Measurements from ENCODE around the gene ANAPC1. TPM values are rescaled to one million over a fixed set of nuclear protein-coding genes. Genes with fewer than 3 reads are reported as not detected.
A peak's percentile ranks its signal among the peaks of the same experiment; 100 is the strongest.
"Not testable (repeated sequence)": the region's sequence is repeated elsewhere in the genome, so short reads cannot be mapped to it uniquely, and the experiment has no call there.

ANAPC1 gene
- total and polyA plus RNA-seq, 9 donors: 15.9 to 24.0 (median 18.2) TPM

- DNase-seq: no peak
- H3K4me1 ChIP-seq (ENCODE audit: control insufficient read depth, insufficient read depth, low read length): peaks cover 7% of the 10 kb centered on the region
- H3K36me3 ChIP-seq (ENCODE audit: control insufficient read depth, insufficient read depth, low read length): peaks cover 3% of the 10 kb centered on the region
Measured at GRCh38 chr2:111884592-111884964, 585 bp upstream of the ANAPC1 start.

DNA sequence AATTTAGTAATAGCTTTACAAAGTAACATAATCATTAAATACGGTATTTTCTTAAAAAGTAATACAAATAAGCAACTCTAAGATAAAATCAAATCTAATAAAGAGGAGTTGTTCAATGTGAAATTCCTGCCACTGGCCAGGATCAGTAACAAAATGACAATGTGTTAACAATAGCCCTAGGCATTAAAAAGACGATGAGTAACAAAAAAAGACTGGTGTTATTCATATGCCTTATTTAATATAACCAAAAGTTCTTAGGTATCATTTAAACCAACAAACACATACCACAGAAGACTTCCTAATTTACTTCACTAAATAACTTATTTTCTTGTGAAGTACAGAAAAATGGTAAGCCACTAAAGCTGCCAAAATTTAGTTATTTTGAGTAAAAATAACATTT is 11.2 kb downstream of the ANAPC1 start:
- not testable (repeated sequence) for H3K4me1 ChIP-seq (ENCODE audit: control insufficient read depth, insufficient read depth, low read length); H3K27ac ChIP-seq (ENCODE audit: low read length); H3K9me3 ChIP-seq (replicated peaks; ENCODE audit: control insufficient read depth, low read depth, low read length); H3K4me3 ChIP-seq (ENCODE audit: low read length); DNase-seq; H3K27me3 ChIP-seq (ENCODE audit: control insufficient read depth, insufficient read depth, low read length); H3K36me3 ChIP-seq (ENCODE audit: control insufficient read depth, insufficient read depth, low read length)
- WGBS (ENCODE audit: insufficient coverage): no CpG with 5 or more reads among the region's 2 CpGs

More at GRCh38 chr2:111884592-111884964, 585 bp upstream of the ANAPC1 start:
- WGBS (ENCODE audit: insufficient coverage): 10% methylated on average over 10 of the region's 11 CpGs
- no peaks in the 10 kb centered on the region for H3K27me3 ChIP-seq (ENCODE audit: control insufficient read depth, insufficient read depth, low read length)
- H3K9me3 ChIP-seq (replicated peaks; ENCODE audit: control insufficient read depth, low read depth, low read length): no peaks in the 10 kb centered on the region
- H3K4me3 ChIP-seq (ENCODE audit: low read length): peak overlapping the region; percentile 82
- peak overlapping the region; percentile 88 for H3K27ac ChIP-seq (ENCODE audit: low read length)

GRCh38 chr2:111865124-111865523 is 18.9 kb downstream of the ANAPC1 start:
- H3K36me3 ChIP-seq (ENCODE audit: control insufficient read depth, insufficient read depth, low read length); H3K27ac ChIP-seq (ENCODE audit: low read length); DNase-seq; H3K4me3 ChIP-seq (ENCODE audit: low read length); H3K4me1 ChIP-seq (ENCODE audit: control insufficient read depth, insufficient read depth, low read length); H3K9me3 ChIP-seq (replicated peaks; ENCODE audit: control insufficient read depth, low read depth, low read length); H3K27me3 ChIP-seq (ENCODE audit: control insufficient read depth, insufficient read depth, low read length): not testable (repeated sequence)
- no CpG with 5 or more reads among the region's 3 CpGs for WGBS (ENCODE audit: insufficient coverage)

GRCh38 chr2:111860005-111860404 is 24.0 kb downstream of the ANAPC1 start:
- H3K4me1 ChIP-seq (ENCODE audit: control insufficient read depth, insufficient read depth, low read length); H3K9me3 ChIP-seq (replicated peaks; ENCODE audit: control insufficient read depth, low read depth, low read length); DNase-seq; H3K36me3 ChIP-seq (ENCODE audit: control insufficient read depth, insufficient read depth, low read length); H3K27me3 ChIP-seq (ENCODE audit: control insufficient read depth, insufficient read depth, low read length); H3K4me3 ChIP-seq (ENCODE audit: low read length); H3K27ac ChIP-seq (ENCODE audit: low read length): not testable (repeated sequence)
- WGBS (ENCODE audit: insufficient coverage): no CpG with 5 or more reads among the region's 3 CpGs

DNA sequence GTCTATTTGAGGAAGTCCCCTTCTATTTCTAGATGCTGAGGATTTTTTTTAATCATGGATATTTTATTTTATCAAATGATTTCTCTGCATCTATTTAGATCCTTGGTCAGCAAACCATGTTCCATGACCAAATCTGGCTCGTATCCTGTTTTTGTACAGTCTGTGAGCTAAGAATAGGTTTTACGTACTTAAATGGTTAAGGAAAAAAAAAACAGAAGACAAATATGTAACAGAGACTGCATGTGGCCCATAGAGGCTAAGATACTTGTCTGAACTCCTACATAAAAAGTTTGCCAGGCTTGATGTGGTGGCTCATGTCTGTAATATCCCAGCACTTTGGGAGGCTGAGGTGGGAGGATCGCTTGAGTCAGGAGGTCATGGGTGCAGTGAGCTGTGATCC is 31.4 kb downstream of the ANAPC1 start:
- not testable (repeated sequence) for H3K9me3 ChIP-seq (replicated peaks; ENCODE audit: control insufficient read depth, low read depth, low read length); H3K27ac ChIP-seq (ENCODE audit: low read length); H3K4me1 ChIP-seq (ENCODE audit: control insufficient read depth, insufficient read depth, low read length); H3K36me3 ChIP-seq (ENCODE audit: control insufficient read depth, insufficient read depth, low read length); H3K4me3 ChIP-seq (ENCODE audit: low read length); H3K27me3 ChIP-seq (ENCODE audit: control insufficient read depth, insufficient read depth, low read length)
- no CpG with 5 or more reads among the region's 3 CpGs for WGBS (ENCODE audit: insufficient coverage)
- DNase-seq: peak; percentile 12

DNA sequence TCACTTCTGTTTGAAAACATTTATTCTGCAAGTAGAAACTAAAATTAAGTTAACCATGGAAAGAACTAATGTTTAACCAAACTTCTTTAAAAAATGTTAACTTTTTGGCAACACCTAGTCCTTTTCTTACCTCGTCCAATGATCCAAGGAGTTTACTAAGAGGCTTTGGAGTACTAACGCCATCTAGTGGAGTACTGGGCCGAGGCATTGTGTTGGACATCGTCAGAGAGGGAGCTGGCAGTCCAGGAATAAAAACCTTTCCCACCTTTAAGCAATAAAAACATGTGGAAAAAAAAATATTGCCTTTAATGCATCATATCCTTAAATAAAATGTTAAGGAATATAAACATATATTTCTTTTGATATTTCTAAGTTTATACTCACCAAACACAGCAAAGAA is 33.3 kb downstream of the ANAPC1 start:
- H3K36me3 ChIP-seq (ENCODE audit: control insufficient read depth, insufficient read depth, low read length); DNase-seq; H3K27me3 ChIP-seq (ENCODE audit: control insufficient read depth, insufficient read depth, low read length); H3K4me3 ChIP-seq (ENCODE audit: low read length); H3K27ac ChIP-seq (ENCODE audit: low read length); H3K4me1 ChIP-seq (ENCODE audit: control insufficient read depth, insufficient read depth, low read length); H3K9me3 ChIP-seq (replicated peaks; ENCODE audit: control insufficient read depth, low read depth, low read length): not testable (repeated sequence)
- no CpG with 5 or more reads among the region's 4 CpGs for WGBS (ENCODE audit: insufficient coverage)

DNA sequence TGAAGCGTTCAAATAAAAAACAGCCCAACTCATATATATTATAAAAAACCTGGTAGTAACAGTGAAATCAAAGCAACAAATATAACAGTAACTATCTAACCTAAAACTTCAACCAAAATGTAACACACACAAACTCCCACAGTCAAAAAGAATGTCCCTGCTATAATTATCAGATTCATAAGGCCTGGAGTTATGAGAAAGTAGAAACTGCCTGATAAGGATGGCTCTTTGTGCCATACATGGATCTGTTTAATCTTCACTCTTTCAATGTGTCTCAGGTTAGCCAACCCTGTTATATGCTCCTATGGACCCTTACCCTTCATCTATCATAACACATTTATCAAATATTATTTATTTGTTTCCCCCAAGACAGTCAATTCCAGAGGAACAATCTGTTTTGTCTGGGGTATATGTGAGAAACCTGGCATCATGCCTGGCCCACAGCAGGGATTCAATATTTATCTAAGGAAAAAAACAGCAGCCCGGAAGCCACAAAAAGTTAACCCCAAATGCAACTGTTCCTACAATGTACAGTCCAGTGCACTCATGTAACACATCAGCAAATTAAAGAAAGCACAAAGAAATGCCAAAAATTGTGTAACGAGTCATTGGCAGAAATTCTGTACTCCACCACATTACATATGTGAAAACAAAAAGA is 44.2 kb downstream of the ANAPC1 start:
- H3K9me3 ChIP-seq (replicated peaks; ENCODE audit: control insufficient read depth, low read depth, low read length); DNase-seq; H3K27me3 ChIP-seq (ENCODE audit: control insufficient read depth, insufficient read depth, low read length); H3K27ac ChIP-seq (ENCODE audit: low read length); H3K4me1 ChIP-seq (ENCODE audit: control insufficient read depth, insufficient read depth, low read length); H3K36me3 ChIP-seq (ENCODE audit: control insufficient read depth, insufficient read depth, low read length); H3K4me3 ChIP-seq (ENCODE audit: low read length): not testable (repeated sequence)
- no CpG with 5 or more reads among the region's 3 CpGs for WGBS (ENCODE audit: insufficient coverage)

DNA sequence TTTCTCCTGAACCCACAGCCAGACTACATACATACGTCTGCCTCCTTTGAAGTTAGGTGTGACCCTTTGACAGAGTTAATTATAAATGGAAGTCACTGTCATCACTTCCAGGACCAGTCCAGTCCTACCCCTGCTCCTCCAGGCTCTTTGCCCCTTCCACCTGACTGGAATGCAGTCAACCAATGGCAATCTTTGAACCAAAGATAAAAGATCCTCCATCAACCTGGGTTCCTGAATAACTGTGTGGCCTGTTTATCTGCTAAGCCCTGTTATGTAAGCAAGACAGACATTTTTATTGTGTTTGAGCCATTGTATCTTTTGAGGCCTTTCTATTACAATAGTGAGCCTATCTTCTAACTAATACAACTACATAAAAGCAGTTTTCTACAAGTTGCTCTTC is 45.0 kb downstream of the ANAPC1 start:
- not testable (repeated sequence) for DNase-seq; H3K27me3 ChIP-seq (ENCODE audit: control insufficient read depth, insufficient read depth, low read length); H3K4me3 ChIP-seq (ENCODE audit: low read length); H3K4me1 ChIP-seq (ENCODE audit: control insufficient read depth, insufficient read depth, low read length); H3K27ac ChIP-seq (ENCODE audit: low read length); H3K9me3 ChIP-seq (replicated peaks; ENCODE audit: control insufficient read depth, low read depth, low read length); H3K36me3 ChIP-seq (ENCODE audit: control insufficient read depth, insufficient read depth, low read length)
- no CpG with 5 or more reads among the region's 1 CpG for WGBS (ENCODE audit: insufficient coverage)

GRCh38 chr2:111834221-111834620 is 49.8 kb downstream of the ANAPC1 start:
- H3K4me1 ChIP-seq (ENCODE audit: control insufficient read depth, insufficient read depth, low read length); H3K9me3 ChIP-seq (replicated peaks; ENCODE audit: control insufficient read depth, low read depth, low read length); H3K4me3 ChIP-seq (ENCODE audit: low read length); DNase-seq; H3K27me3 ChIP-seq (ENCODE audit: control insufficient read depth, insufficient read depth, low read length); H3K27ac ChIP-seq (ENCODE audit: low read length): not testable (repeated sequence)
- peaks cover 15% of the 10 kb centered on the region for H3K36me3 ChIP-seq (ENCODE audit: control insufficient read depth, insufficient read depth, low read length)
- WGBS (ENCODE audit: insufficient coverage): no CpG with 5 or more reads among the region's 3 CpGs

DNA sequence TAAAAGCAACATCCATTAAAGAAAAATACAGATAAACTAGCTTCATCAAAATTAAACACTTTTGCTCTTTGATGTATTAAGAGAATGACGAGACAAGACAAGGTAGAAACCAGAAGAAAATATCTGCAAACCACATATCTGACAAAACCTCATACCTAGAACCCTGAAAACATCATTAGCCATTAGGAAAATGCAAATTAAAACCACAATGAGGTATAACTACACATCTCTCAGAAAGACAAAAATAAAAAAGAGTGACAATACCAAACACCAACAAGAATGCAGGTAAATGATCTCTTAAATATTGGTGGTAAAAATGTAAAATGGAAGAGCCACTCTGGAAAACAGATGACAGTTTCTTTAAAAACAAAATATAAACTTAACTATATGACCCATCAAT is 53.5 kb downstream of the ANAPC1 start:
- WGBS (ENCODE audit: insufficient coverage): no CpG with 5 or more reads among the region's 1 CpG
- not testable (repeated sequence) for H3K4me3 ChIP-seq (ENCODE audit: low read length)

GRCh38 chr2:111828217-111828766 is 55.7 kb downstream of the ANAPC1 start:
- 100% methylated on average over 1 of the region's 4 CpGs for WGBS (ENCODE audit: insufficient coverage)
- not testable (repeated sequence) for H3K36me3 ChIP-seq (ENCODE audit: control insufficient read depth, insufficient read depth, low read length); H3K4me1 ChIP-seq (ENCODE audit: control insufficient read depth, insufficient read depth, low read length); DNase-seq; H3K27ac ChIP-seq (ENCODE audit: low read length); H3K27me3 ChIP-seq (ENCODE audit: control insufficient read depth, insufficient read depth, low read length); H3K9me3 ChIP-seq (replicated peaks; ENCODE audit: control insufficient read depth, low read depth, low read length); H3K4me3 ChIP-seq (ENCODE audit: low read length)

More for the DNA sequence above, 53.5 kb downstream of the ANAPC1 start:
- peaks cover 13% of the 10 kb centered on the region for H3K36me3 ChIP-seq (ENCODE audit: control insufficient read depth, insufficient read depth, low read length)
- not testable (repeated sequence) for H3K27ac ChIP-seq (ENCODE audit: low read length); H3K27me3 ChIP-seq (ENCODE audit: control insufficient read depth, insufficient read depth, low read length); H3K9me3 ChIP-seq (replicated peaks; ENCODE audit: control insufficient read depth, low read depth, low read length); DNase-seq; H3K4me1 ChIP-seq (ENCODE audit: control insufficient read depth, insufficient read depth, low read length)
